ENCODE data around the gene STAT4.

DNA sequence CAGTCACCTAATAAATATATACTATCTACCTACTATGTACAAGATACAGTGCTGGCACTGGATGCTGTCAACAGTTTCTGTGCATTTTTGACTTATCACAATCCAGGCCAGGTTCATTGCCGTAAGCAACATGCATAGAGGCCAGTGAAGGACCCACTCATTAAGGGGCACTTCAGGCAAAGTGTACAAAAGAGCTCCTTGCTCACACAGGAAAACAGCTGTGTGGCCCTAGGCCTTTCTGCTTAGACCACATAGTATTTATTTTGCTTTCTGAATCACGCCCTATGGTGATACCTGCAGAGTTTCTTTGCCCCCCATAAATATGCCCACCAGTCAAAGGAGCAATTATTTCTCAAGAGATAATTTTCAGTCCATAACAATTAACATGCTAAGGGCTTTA, 39.6 kb upstream of the STAT4 start:
- TF ChIP-seq, protein P1, sequence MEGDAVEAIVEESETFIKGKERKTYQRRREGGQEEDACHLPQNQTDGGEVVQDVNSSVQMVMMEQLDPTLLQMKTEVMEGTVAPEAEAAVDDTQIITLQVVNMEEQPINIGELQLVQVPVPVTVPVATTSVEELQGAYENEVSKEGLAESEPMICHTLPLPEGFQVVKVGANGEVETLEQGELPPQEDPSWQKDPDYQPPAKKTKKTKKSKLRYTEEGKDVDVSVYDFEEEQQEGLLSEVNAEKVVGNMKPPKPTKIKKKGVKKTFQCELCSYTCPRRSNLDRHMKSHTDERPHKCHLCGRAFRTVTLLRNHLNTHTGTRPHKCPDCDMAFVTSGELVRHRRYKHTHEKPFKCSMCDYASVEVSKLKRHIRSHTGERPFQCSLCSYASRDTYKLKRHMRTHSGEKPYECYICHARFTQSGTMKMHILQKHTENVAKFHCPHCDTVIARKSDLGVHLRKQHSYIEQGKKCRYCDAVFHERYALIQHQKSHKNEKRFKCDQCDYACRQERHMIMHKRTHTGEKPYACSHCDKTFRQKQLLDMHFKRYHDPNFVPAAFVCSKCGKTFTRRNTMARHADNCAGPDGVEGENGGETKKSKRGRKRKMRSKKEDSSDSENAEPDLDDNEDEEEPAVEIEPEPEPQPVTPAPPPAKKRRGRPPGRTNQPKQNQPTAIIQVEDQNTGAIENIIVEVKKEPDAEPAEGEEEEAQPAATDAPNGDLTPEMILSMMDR (IDR thresholded peaks at IDR 0.05; ENCODE audit: low read depth, low read length): no peak
- TF ChIP-seq POLR2A (IDR thresholded peaks at IDR 0.05; ENCODE audit: extremely low read depth, insufficient read length) (no peak), MYC (IDR thresholded peaks at IDR 0.05; ENCODE audit: low read depth, low read length) (no peak)

All from NB4 (cell line).